ENCODE data around the gene MOB4. TPM values are rescaled to one million over a fixed set of nuclear protein-coding genes. Genes with fewer than 3 reads are reported as not detected.
"Not testable (repeated sequence)": the region's sequence is repeated elsewhere in the genome, so short reads cannot be mapped to it uniquely, and the experiment has no call there.

The MOB4 gene
- total RNA-seq, 2 experiments from 2014 or later = 23.0 to 34.6 TPM

GRCh38 chr2:197575987-197576386 is 60.1 kb downstream of the MOB4 start:
- no peaks in the 10 kb centered on the region for H3K4me1 ChIP-seq (ENCODE audit: insufficient read depth, low read length, poor library complexity, severe bottlenecking)
- BruUV-seq (replicated peaks) = no TSS peak
- peaks cover 13% of the 10 kb centered on the region for H3K9me3 ChIP-seq (ENCODE audit: low read length)
- no peaks in the 10 kb centered on the region for H3K9me2 ChIP-seq (ENCODE audit: insufficient read depth, low read length)
- POLR2A ChIA-PET = interaction anchor here (0.7 to 1.3 kb wide), 6 partner anchors 15 to 141 kb away, joined by 3 to 5 read pairs (median 3); partner anchors contain the start of genes MARS2 and SF3B1
- H3K4me2 ChIP-seq (ENCODE audit: low read length) = no peak overlapping the region
- no peak overlapping the region for H2AFZ ChIP-seq (ENCODE audit: low read length)
- H3K4me3 ChIP-seq (ENCODE audit: low read depth, low read length, poor library complexity, severe bottlenecking) = no peak overlapping the region
- intact Hi-C loops (cut with micrococcal nuclease; ENCODE audit: unreplicated experiment) = no loop called here
- CTCF ChIA-PET (ENCODE audit: unreplicated experiment) = no interaction called here
- no peak overlapping the region for H3K27ac ChIP-seq (ENCODE audit: low read depth, low read length, poor library complexity, severe bottlenecking)
- TF ChIP-seq CTCF (conservative IDR thresholded peaks at IDR 0.05; ENCODE audit: low read length) = no peak
- TF ChIP-seq EZH2phosphoT487 (IDR thresholded peaks at IDR 0.05; ENCODE audit: borderline replicate concordance, low read depth, low read length) = no peak
- no peaks in the 10 kb centered on the region for H3K79me2 ChIP-seq (ENCODE audit: insufficient read depth, low read depth, low read length)
- no peaks in the 10 kb centered on the region for H4K20me1 ChIP-seq (ENCODE audit: insufficient read depth, low read length)
- no peak for DNase-seq (ENCODE audit: low spot score)
- peaks cover 9% of the 10 kb centered on the region for H3K36me3 ChIP-seq (ENCODE audit: insufficient read depth, low read length)

DNA sequence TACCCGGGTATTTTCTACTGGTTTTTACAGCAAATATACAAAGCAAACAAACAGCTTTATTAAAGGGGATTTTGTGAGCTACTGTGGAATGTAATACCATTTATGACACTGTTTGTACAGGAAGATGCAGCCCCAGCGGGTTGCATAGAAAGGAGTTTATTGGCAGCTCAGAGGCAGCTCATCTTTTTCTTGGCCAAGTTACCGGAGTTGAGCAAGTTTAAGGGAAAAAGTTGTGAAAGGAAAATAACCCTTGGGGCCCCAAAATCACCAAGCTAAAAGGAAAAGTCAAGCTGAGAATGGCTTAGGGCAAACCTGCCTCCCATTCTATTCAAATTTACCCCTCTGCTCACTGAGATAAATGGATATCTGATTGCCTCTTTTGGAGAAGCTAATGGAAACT is 60.8 kb downstream of the MOB4 start:
- Histone ChIP-seq H4K20me1 (ENCODE audit: insufficient read depth, low read length) (no peaks in the 10 kb centered on the region), H3K79me2 (ENCODE audit: insufficient read depth, low read depth, low read length) (no peaks in the 10 kb centered on the region), H3K4me3 (ENCODE audit: low read depth, low read length, poor library complexity, severe bottlenecking) (no peak overlapping the region), H3K9me3 (ENCODE audit: low read length) (peaks cover 13% of the 10 kb centered on the region), H3K4me1 (ENCODE audit: insufficient read depth, low read length, poor library complexity, severe bottlenecking) (no peaks in the 10 kb centered on the region), H3K4me2 (ENCODE audit: low read length) (no peak overlapping the region), H3K9me2 (ENCODE audit: insufficient read depth, low read length) (no peaks in the 10 kb centered on the region), H2AFZ (ENCODE audit: low read length) (no peak overlapping the region), H3K27ac (ENCODE audit: low read depth, low read length, poor library complexity, severe bottlenecking) (no peak overlapping the region), H3K36me3 (ENCODE audit: insufficient read depth, low read length) (peaks cover 9% of the 10 kb centered on the region)
- no peak for TF ChIP-seq EZH2phosphoT487 (IDR thresholded peaks at IDR 0.05; ENCODE audit: borderline replicate concordance, low read depth, low read length)
- TF ChIP-seq CTCF (conservative IDR thresholded peaks at IDR 0.05; ENCODE audit: low read length) = no peak
- CTCF ChIA-PET (ENCODE audit: unreplicated experiment) = no interaction called here
- no peak for DNase-seq (ENCODE audit: low spot score)
- BruUV-seq (replicated peaks) = no TSS peak
- POLR2A ChIA-PET = interaction anchor here (0.9 to 1.3 kb wide), 5 partner anchors 15 to 193 kb away, joined by 3 to 5 read pairs (median 3); partner anchors contain the start of gene SF3B1
- intact Hi-C loops (cut with micrococcal nuclease; ENCODE audit: unreplicated experiment) = no loop called here

DNA sequence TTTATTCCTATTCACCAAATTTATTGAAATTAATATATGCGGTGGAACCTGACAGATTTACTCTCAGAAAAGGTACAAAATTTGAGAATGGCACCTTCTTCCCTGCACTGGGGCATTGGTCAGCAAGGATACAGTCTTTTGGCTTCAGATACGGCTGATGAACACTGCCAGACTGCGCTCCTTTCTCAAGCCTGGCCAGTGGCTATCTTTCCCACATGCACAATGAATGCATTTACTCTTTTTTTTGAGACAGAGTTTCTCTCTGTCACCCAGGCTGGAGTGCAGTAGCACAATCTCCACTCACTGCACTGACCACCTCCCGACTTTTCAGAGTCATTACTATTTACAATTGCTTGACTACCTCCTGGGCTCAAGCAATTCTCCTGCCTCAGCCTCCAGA is 61.6 kb downstream of the MOB4 start:
- H3K79me2 ChIP-seq (ENCODE audit: insufficient read depth, low read depth, low read length) = no peaks in the 10 kb centered on the region
- no peak overlapping the region for H3K4me2 ChIP-seq (ENCODE audit: low read length)
- no peak overlapping the region for H3K27ac ChIP-seq (ENCODE audit: low read depth, low read length, poor library complexity, severe bottlenecking)
- no peak overlapping the region for H3K4me3 ChIP-seq (ENCODE audit: low read depth, low read length, poor library complexity, severe bottlenecking)
- peaks cover 13% of the 10 kb centered on the region for H3K9me3 ChIP-seq (ENCODE audit: low read length)
- intact Hi-C loops (cut with micrococcal nuclease; ENCODE audit: unreplicated experiment) = no loop called here
- peaks cover 6% of the 10 kb centered on the region for H3K36me3 ChIP-seq (ENCODE audit: insufficient read depth, low read length)
- no peak for DNase-seq (ENCODE audit: low spot score)
- no peak for TF ChIP-seq EZH2phosphoT487 (IDR thresholded peaks at IDR 0.05; ENCODE audit: borderline replicate concordance, low read depth, low read length)
- TF ChIP-seq CTCF (conservative IDR thresholded peaks at IDR 0.05; ENCODE audit: low read length) = no peak
- H3K4me1 ChIP-seq (ENCODE audit: insufficient read depth, low read length, poor library complexity, severe bottlenecking) = no peaks in the 10 kb centered on the region
- H3K9me2 ChIP-seq (ENCODE audit: insufficient read depth, low read length) = no peaks in the 10 kb centered on the region
- H4K20me1 ChIP-seq (ENCODE audit: insufficient read depth, low read length) = no peaks in the 10 kb centered on the region
- no peak overlapping the region for H2AFZ ChIP-seq (ENCODE audit: low read length)
- ChIA-PET POLR2A (interaction anchor here (0.9 kb wide), 1 partner anchor 194 kb away, joined by 3 read pairs; no protein-coding TSS in a partner anchor), CTCF (ENCODE audit: unreplicated experiment) (no interaction called here)
- no TSS peak for BruUV-seq (replicated peaks)

- H3K36me3 ChIP-seq (ENCODE audit: insufficient read depth, low read length); H3K4me3 ChIP-seq (ENCODE audit: low read depth, low read length, poor library complexity, severe bottlenecking); H4K20me1 ChIP-seq (ENCODE audit: insufficient read depth, low read length); H3K4me1 ChIP-seq (ENCODE audit: insufficient read depth, low read length, poor library complexity, severe bottlenecking); H3K27ac ChIP-seq (ENCODE audit: low read depth, low read length, poor library complexity, severe bottlenecking); H2AFZ ChIP-seq (ENCODE audit: low read length); DNase-seq (ENCODE audit: low spot score); H3K4me2 ChIP-seq (ENCODE audit: low read length); H3K79me2 ChIP-seq (ENCODE audit: insufficient read depth, low read depth, low read length); intact Hi-C loops (cut with micrococcal nuclease; ENCODE audit: unreplicated experiment); BruUV-seq (replicated peaks); POLR2A ChIA-PET; CTCF ChIA-PET (ENCODE audit: unreplicated experiment); H3K9me2 ChIP-seq (ENCODE audit: insufficient read depth, low read length): not testable (repeated sequence)
- peaks cover 11% of the 10 kb centered on the region for H3K9me3 ChIP-seq (ENCODE audit: low read length)
Observed at GRCh38 chr2:197578294-197578693, 62.4 kb downstream of the MOB4 start.

Data from OCI-LY7 (cell line).